ENCODE results near the gene PILRB. TPM values are rescaled to one million over a fixed set of nuclear protein-coding genes. Genes with fewer than 3 reads are reported as not detected.

PILRB gene
- total and polyA plus RNA-seq, 8 donors: 14.7 to 218 (median 23.2) TPM

- no peaks in the 10 kb centered on the region for H3K9me3 ChIP-seq
- DNase-seq (no peak), ATAC-seq (no peak), FAIRE-seq (no peak)
- intact Hi-C loops (cut with DNase I): no loop called here
- no peak overlapping the region for H3K4me3 ChIP-seq
- peak overlapping the region in 1 of 4 donors; percentile 71 for H3K27ac ChIP-seq
- 33 to 40% methylated on average over 4 of the region's 4 CpGs for WGBS, 2 donors
- no peaks in the 10 kb centered on the region for H3K27me3 ChIP-seq
- H3K36me3 ChIP-seq: no peaks in the 10 kb centered on the region
- H3K4me1 ChIP-seq: no peaks in the 10 kb centered on the region
- no peak for TF ChIP-seq CTCF (IDR thresholded peaks at IDR 0.05)
Observed at GRCh38 chr7:100370303-100370702, 12.4 kb downstream of the PILRB start.

GRCh38 chr7:100370746-100371145 is 12.8 kb downstream of the PILRB start:
- no peak for ATAC-seq
- Histone ChIP-seq H3K4me3 (no peak overlapping the region), H3K9me3 (no peaks in the 10 kb centered on the region), H3K36me3 (no peaks in the 10 kb centered on the region), H3K4me1 (no peaks in the 10 kb centered on the region), H3K27ac (no peak overlapping the region), H3K27me3 (no peaks in the 10 kb centered on the region)
- TF ChIP-seq CTCF (IDR thresholded peaks at IDR 0.05): no peak
- WGBS, 2 donors: 73 to 74% methylated on average over 6 of the region's 6 CpGs
- intact Hi-C loops (cut with DNase I): no loop called here
- no peak for FAIRE-seq
- no peak for DNase-seq

GRCh38 chr7:100371561-100372171 is 13.7 kb downstream of the PILRB start:
- 58 to 61% methylated on average over 7 of the region's 7 CpGs for WGBS, 2 donors
- ATAC-seq (no peak), DNase-seq (no peak), FAIRE-seq (no peak)
- TF ChIP-seq CTCF (IDR thresholded peaks at IDR 0.05): no peak
- no peaks in the 10 kb centered on the region for H3K4me1 ChIP-seq
- intact Hi-C loops (cut with DNase I): no loop called here
- no peak overlapping the region for H3K4me3 ChIP-seq
- H3K9me3 ChIP-seq: no peaks in the 10 kb centered on the region
- H3K36me3 ChIP-seq: no peaks in the 10 kb centered on the region
- peak overlapping the region in 1 of 4 donors; percentile 52 for H3K27ac ChIP-seq
- H3K27me3 ChIP-seq: no peaks in the 10 kb centered on the region

- FAIRE-seq: no peak
- Histone ChIP-seq H3K36me3 (no peaks in the 10 kb centered on the region), H3K4me3 (no peak overlapping the region), H3K9me3 (no peaks in the 10 kb centered on the region), H3K27me3 (no peaks in the 10 kb centered on the region), H3K27ac (peak overlapping the region in 2 of 4 donors; percentile 52 to 55), H3K4me1 (no peaks in the 10 kb centered on the region)
- peak in 3 of 4 donors; percentile 14 to 33 (median 30) for ATAC-seq
- DNase-seq: no peak
- intact Hi-C loops (cut with DNase I): no loop called here
- TF ChIP-seq CTCF (IDR thresholded peaks at IDR 0.05): no peak
- WGBS, 2 donors: 47 to 49% methylated on average over 8 of the region's 8 CpGs
Observed at GRCh38 chr7:100372256-100372655, 14.3 kb downstream of the PILRB start.

- Histone ChIP-seq H3K36me3 (no peaks in the 10 kb centered on the region), H3K9me3 (no peaks in the 10 kb centered on the region), H3K4me1 (no peaks in the 10 kb centered on the region), H3K4me3 (no peak overlapping the region), H3K27me3 (no peaks in the 10 kb centered on the region), H3K27ac (peak overlapping the region in 2 of 4 donors; percentile 52 to 55)
- FAIRE-seq: no peak
- DNase-seq: no peak
- intact Hi-C loops (cut with DNase I): no loop called here
- no peak for ATAC-seq
- WGBS, 2 donors: 59 to 67% methylated on average over 6 of the region's 6 CpGs
- no peak for TF ChIP-seq CTCF (IDR thresholded peaks at IDR 0.05)
Observed at GRCh38 chr7:100372694-100373093, 14.8 kb downstream of the PILRB start.
